Measurements from ENCODE around the gene P2RX5. TPM values are rescaled to one million over a fixed set of nuclear protein-coding genes. Genes with fewer than 3 reads are reported as not detected.
"Not testable (repeated sequence)": the region's sequence is repeated elsewhere in the genome, so short reads cannot be mapped to it uniquely, and the experiment has no call there.

Gene P2RX5
- total RNA-seq, 1 experiment from 2014 or later = 1.8 TPM

GRCh38 chr17:3712811-3713463 lies 17.0 kb upstream of the P2RX5 start:
- DNase-seq (ENCODE audit: low read depth) = no peak

- peak; percentile 68 for DNase-seq (ENCODE audit: low read depth)
These were observed 15.0 kb upstream of the P2RX5 start for GRCh38 chr17:3710951-3711383.

GRCh38 chr17:3708366-3708765 lies 12.4 kb upstream of the P2RX5 start:
- no peak for DNase-seq (ENCODE audit: low read depth)

GRCh38 chr17:3705718-3705984 lies 9.7 kb upstream of the P2RX5 start:
- DNase-seq (ENCODE audit: low read depth) = not testable (repeated sequence)

- no peak for DNase-seq (ENCODE audit: low read depth)
These were observed 9.2 kb upstream of the P2RX5 start for GRCh38 chr17:3704931-3705717.

- not testable (repeated sequence) for DNase-seq (ENCODE audit: low read depth)
These were observed 6.1 kb upstream of the P2RX5 start for GRCh38 chr17:3702041-3702539.

GRCh38 chr17:3699951-3700350 lies 4.0 kb upstream of the P2RX5 start:
- DNase-seq (ENCODE audit: low read depth) = no peak

- no peak for DNase-seq (ENCODE audit: low read depth)
These were observed 2.2 kb upstream of the P2RX5 start for GRCh38 chr17:3698139-3698538.

- no peak for DNase-seq (ENCODE audit: low read depth)
These were observed 1.1 kb upstream of the P2RX5 start for GRCh38 chr17:3697103-3697476.

GRCh38 chr17:3695129-3695722 lies 729 bp downstream of the P2RX5 start:
- DNase-seq (ENCODE audit: low read depth) = peak; percentile 43

GRCh38 chr17:3693829-3694231 lies 2.1 kb downstream of the P2RX5 start:
- peak; percentile 37 for DNase-seq (ENCODE audit: low read depth)

- no peak for DNase-seq (ENCODE audit: low read depth)
These were observed 2.8 kb downstream of the P2RX5 start for GRCh38 chr17:3693141-3693540.

GRCh38 chr17:3692346-3692745 lies 3.6 kb downstream of the P2RX5 start:
- DNase-seq (ENCODE audit: low read depth) = no peak

GRCh38 chr17:3691617-3692067 lies 4.3 kb downstream of the P2RX5 start:
- no peak for DNase-seq (ENCODE audit: low read depth)

- DNase-seq (ENCODE audit: low read depth) = no peak
These were observed 5.8 kb downstream of the P2RX5 start for GRCh38 chr17:3690094-3690715.

- no peak for DNase-seq (ENCODE audit: low read depth)
These were observed 6.5 kb downstream of the P2RX5 start for GRCh38 chr17:3689262-3690093.

- no peak for DNase-seq (ENCODE audit: low read depth)
These were observed 7.1 kb downstream of the P2RX5 start for GRCh38 chr17:3688852-3689261.

- DNase-seq (ENCODE audit: low read depth) = no peak
These were observed 7.9 kb downstream of the P2RX5 start for GRCh38 chr17:3688027-3688553.

GRCh38 chr17:3685174-3685573 lies 10.8 kb downstream of the P2RX5 start:
- no peak for DNase-seq (ENCODE audit: low read depth)

- no peak for DNase-seq (ENCODE audit: low read depth)
These were observed 12.9 kb downstream of the P2RX5 start for GRCh38 chr17:3683054-3683511.

GRCh38 chr17:3682033-3682432 lies 13.9 kb downstream of the P2RX5 start:
- DNase-seq (ENCODE audit: low read depth) = no peak

Measured in M059J (cell line).